Thyroid gland (tissue), 4 donors: ENCODE data around the gene SERP1. TPM values are rescaled to one million over a fixed set of nuclear protein-coding genes. Genes with fewer than 3 reads are reported as not detected.

Experiments used
- DNase-seq, 2 donors: peaks; one replicate each; pipeline ENCODE4 v3.0.0-alpha.2; 2019
- H3K27ac ChIP-seq, 3 donors: fragments of 200-600 bp; sonication (generic); 1 replicate in 2 of 3; 2 replicates in 1 of 3; pipeline ENCODE4 v1.5.1; 2016 to 2019; ENCODE audit warnings: mild to moderate bottlenecking in 1 of 3, moderate library complexity in 1 of 3
- H3K27me3 ChIP-seq: fragments of 200-600 bp; sonication (generic); one replicate; pipeline ENCODE4 v1.5.1; 2019
- H3K36me3 ChIP-seq, 2 donors: fragments of 200-600 bp; sonication (generic); one replicate each; pipeline ENCODE4 v1.5.1; 2016 to 2019
- H3K4me1 ChIP-seq, 2 donors: fragments of 200-600 bp; sonication (generic); one replicate each; pipeline ENCODE4 v1.5.1; 2017 to 2019
- H3K4me3 ChIP-seq, 3 donors: fragments of 200-600 bp; sonication (generic); replicated peaks in 1 of 3; 1 replicate in 2 of 3; 2 replicates in 1 of 3; pipeline ENCODE4 v1.5.1; 2016; ENCODE audit warnings: mild to moderate bottlenecking in 1 of 3
- H3K9me3 ChIP-seq: fragments of 200-600 bp; sonication (generic); one replicate; pipeline ENCODE4 v1.5.1; 2017
- POLR2A ChIP-seq, 2 donors: fragments of 450-650 bp; IDR thresholded peaks; one replicate each; pipeline ENCODE4 v1.6.1; 2017; ENCODE audit warnings: antibody characterized with exemption in 2 of 2, mild to moderate bottlenecking in 2 of 2, moderate library complexity in 1 of 2
- WGBS, 2 donors: methylation state at CpG; one replicate each; pipeline ENCODE4 v1.1.5; 2017; 5-methylcytosine and 5-hydroxymethylcytosine counted together
- intact Hi-C: fragments of 100-400 bp; cut with DNase I; formaldehyde crosslinking; loops from one replicate; pipeline ENCODE4 v1.15.1; 2023
- total RNA-seq, 4 donors: library from RNA; depleted of rRNA; stranded (reverse); fragments of >200 nt; gene quantifications; one replicate each; pipeline ENCODE4 v1.2.3, GENCODE V29; 2016
- TF ChIP-seq, protein P1 (sequence below), 6 experiments: fragments of 200-600 bp in 3 of 6; fragments of 450-650 bp in 3 of 6; sonication (generic) in 3 of 6; IDR thresholded peaks; one replicate each; pipeline ENCODE4 v1.5.1; 2016 to 2019; ENCODE audit warnings: antibody characterized with exemption in 6 of 6, mild to moderate bottlenecking in 2 of 6, inconsistent platforms in 1 of 6, moderate library complexity in 1 of 6

Gene SERP1
- total RNA-seq, 4 donors from 2014 or later, result 146 to 355 (median 270) TPM

DNA sequence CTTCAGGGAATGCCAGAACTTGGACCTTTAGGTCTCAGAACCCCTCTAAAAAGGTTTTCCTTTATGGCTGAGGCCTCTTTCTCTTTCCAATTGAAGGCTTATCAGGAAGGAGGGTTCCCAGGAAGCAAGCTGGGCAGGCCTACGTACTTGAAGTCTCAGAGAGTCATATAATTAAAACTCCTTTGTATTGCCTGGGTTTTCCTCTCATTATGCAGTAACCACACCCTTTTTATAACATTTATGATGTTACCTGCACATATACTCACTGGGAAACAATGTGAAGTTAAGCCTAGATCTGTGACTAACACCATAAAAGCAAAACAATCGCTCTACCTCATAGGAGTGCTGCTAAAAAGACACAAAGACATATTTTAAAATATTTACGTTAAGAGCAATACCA, 27.3 kb downstream of the SERP1 start:
- no peaks in the 10 kb centered on the region for H3K4me1 ChIP-seq
- no peak overlapping the region for H3K4me3 ChIP-seq
- no peaks in the 10 kb centered on the region for H3K9me3 ChIP-seq
- intact Hi-C loops, result no loop called here
- TF ChIP-seq POLR2A (IDR thresholded peaks at IDR 0.05), result no peak
- TF ChIP-seq, protein P1, sequence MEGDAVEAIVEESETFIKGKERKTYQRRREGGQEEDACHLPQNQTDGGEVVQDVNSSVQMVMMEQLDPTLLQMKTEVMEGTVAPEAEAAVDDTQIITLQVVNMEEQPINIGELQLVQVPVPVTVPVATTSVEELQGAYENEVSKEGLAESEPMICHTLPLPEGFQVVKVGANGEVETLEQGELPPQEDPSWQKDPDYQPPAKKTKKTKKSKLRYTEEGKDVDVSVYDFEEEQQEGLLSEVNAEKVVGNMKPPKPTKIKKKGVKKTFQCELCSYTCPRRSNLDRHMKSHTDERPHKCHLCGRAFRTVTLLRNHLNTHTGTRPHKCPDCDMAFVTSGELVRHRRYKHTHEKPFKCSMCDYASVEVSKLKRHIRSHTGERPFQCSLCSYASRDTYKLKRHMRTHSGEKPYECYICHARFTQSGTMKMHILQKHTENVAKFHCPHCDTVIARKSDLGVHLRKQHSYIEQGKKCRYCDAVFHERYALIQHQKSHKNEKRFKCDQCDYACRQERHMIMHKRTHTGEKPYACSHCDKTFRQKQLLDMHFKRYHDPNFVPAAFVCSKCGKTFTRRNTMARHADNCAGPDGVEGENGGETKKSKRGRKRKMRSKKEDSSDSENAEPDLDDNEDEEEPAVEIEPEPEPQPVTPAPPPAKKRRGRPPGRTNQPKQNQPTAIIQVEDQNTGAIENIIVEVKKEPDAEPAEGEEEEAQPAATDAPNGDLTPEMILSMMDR (IDR thresholded peaks at IDR 0.05), result no peak
- no peak for DNase-seq
- no peak overlapping the region for H3K27ac ChIP-seq
- WGBS, 2 donors, result 88 to 91% methylated on average over 3 of the region's 3 CpGs
- no peaks in the 10 kb centered on the region for H3K36me3 ChIP-seq
- H3K27me3 ChIP-seq, result no peaks in the 10 kb centered on the region

DNA sequence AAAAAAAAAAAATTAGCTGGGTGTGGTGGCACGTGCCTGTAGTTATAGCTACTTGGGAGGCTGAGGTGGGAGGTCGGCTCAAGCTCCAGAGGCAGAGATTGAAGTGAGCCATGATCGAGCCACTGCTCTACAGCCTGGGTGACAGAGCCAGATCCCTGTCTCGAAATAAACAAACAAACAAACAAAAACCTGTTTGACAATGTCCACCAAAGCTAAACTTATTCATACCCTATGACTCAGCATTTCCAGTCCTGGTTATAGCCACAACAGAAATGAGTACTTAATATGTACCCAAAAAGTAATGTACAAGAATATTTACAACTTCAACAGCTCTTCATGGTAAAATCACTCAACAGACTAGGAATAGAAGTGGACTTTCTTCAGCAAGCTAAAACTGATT, 31.1 kb downstream of the SERP1 start:
- Histone ChIP-seq H3K9me3 (no peaks in the 10 kb centered on the region), H3K27me3 (no peaks in the 10 kb centered on the region), H3K36me3 (no peaks in the 10 kb centered on the region), H3K27ac (no peak overlapping the region), H3K4me1 (no peaks in the 10 kb centered on the region), H3K4me3 (no peak overlapping the region)
- 91 to 93% methylated on average over 4 of the region's 4 CpGs for WGBS, 2 donors
- DNase-seq, result no peak
- intact Hi-C loops, result no loop called here
- TF ChIP-seq POLR2A (IDR thresholded peaks at IDR 0.05), result no peak
- TF ChIP-seq, protein P1 (IDR thresholded peaks at IDR 0.05), result no peak

DNA sequence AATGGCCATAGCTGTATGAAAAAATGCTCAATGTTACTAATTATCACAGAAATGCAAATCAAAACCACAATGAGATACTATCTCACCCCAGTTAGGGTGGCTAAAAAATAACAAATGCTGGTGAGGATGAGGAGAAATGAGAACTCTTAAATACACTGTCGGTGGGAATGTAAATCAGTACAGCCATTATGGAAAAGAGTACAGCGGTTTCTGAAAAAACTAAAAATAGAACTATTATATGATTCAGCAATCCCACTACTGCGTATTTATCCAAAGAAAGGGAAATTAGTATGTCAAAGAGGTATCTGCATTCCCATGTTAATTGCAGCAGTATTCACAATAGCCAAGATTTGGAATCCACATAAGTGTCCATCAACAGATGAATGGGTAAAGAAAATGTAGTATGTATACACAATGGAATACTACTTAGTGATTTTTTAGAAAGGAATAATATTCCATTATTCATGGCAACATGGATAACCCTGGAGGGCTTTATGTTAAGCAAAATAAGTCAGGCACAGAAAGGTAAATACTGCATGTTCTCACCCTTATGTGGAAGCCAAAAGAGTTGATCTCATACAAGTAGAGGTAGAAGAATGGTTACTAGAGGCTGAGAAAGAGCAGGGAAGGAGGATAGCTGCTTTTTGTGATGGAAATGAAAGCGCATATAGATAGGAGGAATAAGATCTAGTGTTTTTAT, 35.0 kb downstream of the SERP1 start:
- intact Hi-C loops, result no loop called here
- H3K9me3 ChIP-seq, result no peaks in the 10 kb centered on the region
- TF ChIP-seq POLR2A (IDR thresholded peaks at IDR 0.05), result no peak
- TF ChIP-seq, protein P1 (IDR thresholded peaks at IDR 0.05), result no peak
- H3K27me3 ChIP-seq, result no peaks in the 10 kb centered on the region
- H3K27ac ChIP-seq, result no peak overlapping the region
- H3K36me3 ChIP-seq, result no peaks in the 10 kb centered on the region
- 81 to 82% methylated on average over 4 of the region's 4 CpGs for WGBS, 2 donors
- no peaks in the 10 kb centered on the region for H3K4me1 ChIP-seq
- DNase-seq, result no peak
- H3K4me3 ChIP-seq, result no peak overlapping the region

DNA sequence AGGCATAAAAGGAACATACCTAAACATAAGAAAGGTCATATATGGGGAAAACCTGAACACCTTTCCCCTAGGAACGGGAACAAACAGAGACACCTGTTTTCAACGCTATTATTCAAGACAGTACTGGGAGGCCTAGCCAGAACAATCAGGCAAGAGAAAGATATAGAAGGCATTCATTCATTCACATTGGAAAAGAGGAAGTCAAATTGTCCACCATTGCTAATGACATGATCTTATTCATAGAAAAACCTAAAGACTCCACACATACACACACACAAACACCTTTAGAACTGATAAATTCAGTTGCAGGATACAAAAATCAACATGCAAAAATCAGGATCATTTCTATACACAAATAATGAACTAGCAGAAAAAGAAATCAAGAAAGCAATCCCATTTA, 36.5 kb downstream of the SERP1 start:
- no peaks in the 10 kb centered on the region for H3K9me3 ChIP-seq
- H3K27me3 ChIP-seq, result no peaks in the 10 kb centered on the region
- no peak overlapping the region for H3K27ac ChIP-seq
- DNase-seq, result no peak
- WGBS, 2 donors, result 94 to 96% methylated on average over 2 of the region's 2 CpGs
- TF ChIP-seq, protein P1 (IDR thresholded peaks at IDR 0.05), result no peak
- no peak for TF ChIP-seq POLR2A (IDR thresholded peaks at IDR 0.05)
- H3K4me1 ChIP-seq, result no peaks in the 10 kb centered on the region
- H3K36me3 ChIP-seq, result no peaks in the 10 kb centered on the region
- intact Hi-C loops, result no loop called here
- H3K4me3 ChIP-seq, result no peak overlapping the region

DNA sequence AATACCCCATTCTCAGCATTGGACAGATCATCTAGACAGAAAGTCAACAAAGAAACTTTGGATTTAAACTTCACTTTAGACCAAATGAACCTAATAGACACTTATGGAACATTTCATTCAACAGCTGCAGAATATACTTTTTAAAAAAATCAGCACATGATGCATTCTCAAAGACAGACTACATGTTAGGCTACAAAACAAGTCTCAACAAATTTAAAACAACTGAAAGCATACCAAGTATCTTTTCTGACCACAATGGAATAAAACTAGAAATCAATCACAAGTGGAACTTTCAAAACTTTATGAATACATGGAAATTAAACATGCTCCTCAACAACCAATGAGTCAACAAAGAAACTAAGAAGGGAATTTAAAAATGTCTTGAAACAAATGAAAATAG, 37.9 kb downstream of the SERP1 start:
- Histone ChIP-seq H3K4me3 (no peak overlapping the region), H3K27me3 (no peaks in the 10 kb centered on the region), H3K9me3 (no peaks in the 10 kb centered on the region), H3K36me3 (no peaks in the 10 kb centered on the region), H3K4me1 (no peaks in the 10 kb centered on the region), H3K27ac (no peak overlapping the region)
- intact Hi-C loops, result no loop called here
- no peak for DNase-seq
- TF ChIP-seq, protein P1 (IDR thresholded peaks at IDR 0.05), result no peak
- no peak for TF ChIP-seq POLR2A (IDR thresholded peaks at IDR 0.05)
